A673 (cell line): Measurements from ENCODE around the gene DNMT3B.

Experiments
- CTCF ChIP-seq: fragments of 300-800, 200-600 bp; sonication (generic); conservative IDR thresholded peaks from 2 replicates; pipeline ENCODE4 v1.5.1; 2017; ENCODE audit warnings: low read depth, mild to moderate bottlenecking, antibody characterized with exemption, low read length, moderate library complexity, mixed read lengths
- EZH2 ChIP-seq: fragments of 200-600 bp; sonication (generic); IDR thresholded peaks from 2 replicates; pipeline ENCODE4 v1.6.1; 2017; ENCODE audit warnings: borderline replicate concordance, low read depth, mild to moderate bottlenecking, mixed read lengths, antibody characterized with exemption, low read length; ENCODE audit not compliant: poor library complexity, severe bottlenecking

DNA sequence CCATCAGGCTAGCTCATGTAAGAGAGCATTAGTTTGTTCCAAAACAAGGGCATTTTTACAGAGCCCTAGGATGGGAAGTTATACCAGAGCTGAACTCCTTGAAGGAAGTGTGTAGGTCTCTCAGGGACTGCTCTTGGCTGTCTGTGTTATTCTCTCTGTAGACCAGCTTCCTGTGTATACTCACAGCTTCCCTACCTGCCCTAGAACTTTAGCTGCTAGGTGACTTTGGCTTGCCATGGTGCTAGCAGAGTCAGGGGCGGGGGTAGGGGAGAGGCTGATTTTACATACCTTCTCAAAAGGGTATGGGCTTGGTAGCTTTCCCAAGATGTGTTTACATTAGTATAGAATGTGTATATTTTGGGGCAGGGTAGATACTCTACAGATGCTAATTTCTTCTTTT is 75.0 kb downstream of the DNMT3B start:
- no peak for TF ChIP-seq CTCF
- TF ChIP-seq EZH2: no peak
